BLaER1 (cell line): ENCODE measurements around the gene PRUNE2.

Experiments used
- H3K27ac ChIP-seq: shearing (Covaris generic); formaldehyde crosslinking; 2 replicates; pipeline ENCODE4 v1.8.1; 2022
- H3K27me3 ChIP-seq: shearing (Covaris generic); formaldehyde crosslinking; 2 replicates; pipeline ENCODE4 v1.8.1; 2022
- H3K36me3 ChIP-seq: shearing (Covaris generic); formaldehyde crosslinking; 2 replicates; pipeline ENCODE4 v1.8.1; 2022
- H3K4me1 ChIP-seq: shearing (Covaris generic); formaldehyde crosslinking; 2 replicates; pipeline ENCODE4 v1.8.1; 2022
- H3K4me2 ChIP-seq: shearing (Covaris generic); formaldehyde crosslinking; 2 replicates; pipeline ENCODE4 v1.8.1; 2022
- H3K4me3 ChIP-seq: shearing (Covaris generic); formaldehyde crosslinking; 2 replicates; pipeline ENCODE4 v1.8.1; 2022
- H3K9ac ChIP-seq: shearing (Covaris generic); formaldehyde crosslinking; 2 replicates; pipeline ENCODE4 v1.8.1; 2022
- H3K9me3 ChIP-seq: shearing (Covaris generic); formaldehyde crosslinking; 2 replicates; pipeline ENCODE4 v1.8.1; 2022
- H4K20me1 ChIP-seq: shearing (Covaris generic); formaldehyde crosslinking; 2 replicates; pipeline ENCODE4 v1.8.1; 2022
- Cebpa-rat ChIP-seq: shearing (Covaris generic); IDR thresholded peaks from 2 replicates; pipeline ENCODE4 v1.8.1; 2022

The PRUNE2 gene

GRCh38 chr9:76707510-76707909 lies 198.4 kb downstream of the PRUNE2 start:
- Histone ChIP-seq H3K9ac (no peak overlapping the region), H3K4me2 (peak overlapping the region; percentile 46), H3K9me3 (no peaks in the 10 kb centered on the region), H3K27me3 (no peaks in the 10 kb centered on the region), H3K4me1 (peaks cover 23% of the 10 kb centered on the region), H3K36me3 (no peaks in the 10 kb centered on the region), H3K27ac (no peak overlapping the region), H4K20me1 (no peaks in the 10 kb centered on the region), H3K4me3 (no peak overlapping the region)
- TF ChIP-seq Cebpa-rat: no peak

- peak overlapping the region; percentile 43 for H3K4me2 ChIP-seq
- no peak overlapping the region for H3K4me3 ChIP-seq
- no peaks in the 10 kb centered on the region for H4K20me1 ChIP-seq
- peaks cover 23% of the 10 kb centered on the region for H3K4me1 ChIP-seq
- H3K9me3 ChIP-seq: no peaks in the 10 kb centered on the region
- H3K27me3 ChIP-seq: no peaks in the 10 kb centered on the region
- H3K27ac ChIP-seq: no peak overlapping the region
- no peak overlapping the region for H3K9ac ChIP-seq
- H3K36me3 ChIP-seq: no peaks in the 10 kb centered on the region
- TF ChIP-seq Cebpa-rat: no peak
These were observed 201.2 kb downstream of the PRUNE2 start for GRCh38 chr9:76704593-76705204.

- no peaks in the 10 kb centered on the region for H3K36me3 ChIP-seq
- peak overlapping the region; percentile 50 for H3K4me2 ChIP-seq
- no peaks in the 10 kb centered on the region for H3K27me3 ChIP-seq
- no peak overlapping the region for H3K9ac ChIP-seq
- no peaks in the 10 kb centered on the region for H4K20me1 ChIP-seq
- H3K4me3 ChIP-seq: no peak overlapping the region
- no peak overlapping the region for H3K27ac ChIP-seq
- H3K4me1 ChIP-seq: peaks cover 23% of the 10 kb centered on the region
- no peaks in the 10 kb centered on the region for H3K9me3 ChIP-seq
- no peak for TF ChIP-seq Cebpa-rat
These were observed 202.6 kb downstream of the PRUNE2 start for GRCh38 chr9:76703270-76703669.

- no peaks in the 10 kb centered on the region for H3K36me3 ChIP-seq
- H3K4me3 ChIP-seq: no peak overlapping the region
- TF ChIP-seq Cebpa-rat: no peak
- no peaks in the 10 kb centered on the region for H4K20me1 ChIP-seq
- no peaks in the 10 kb centered on the region for H3K9me3 ChIP-seq
- H3K27me3 ChIP-seq: no peaks in the 10 kb centered on the region
- no peak overlapping the region for H3K27ac ChIP-seq
- H3K4me1 ChIP-seq: peaks cover 11% of the 10 kb centered on the region
- H3K4me2 ChIP-seq: no peak overlapping the region
- H3K9ac ChIP-seq: no peak overlapping the region
These were observed 204.4 kb downstream of the PRUNE2 start for GRCh38 chr9:76701441-76702039.

- Histone ChIP-seq H3K4me3 (no peak overlapping the region), H3K9me3 (no peaks in the 10 kb centered on the region), H3K4me2 (no peak overlapping the region), H3K27me3 (no peaks in the 10 kb centered on the region), H3K4me1 (peaks cover 11% of the 10 kb centered on the region), H4K20me1 (no peaks in the 10 kb centered on the region), H3K9ac (no peak overlapping the region), H3K27ac (no peak overlapping the region), H3K36me3 (no peaks in the 10 kb centered on the region)
- no peak for TF ChIP-seq Cebpa-rat
These were observed 205.0 kb downstream of the PRUNE2 start for GRCh38 chr9:76700916-76701315.

GRCh38 chr9:76699971-76700370 lies 205.9 kb downstream of the PRUNE2 start:
- TF ChIP-seq Cebpa-rat: no peak
- no peak overlapping the region for H3K4me2 ChIP-seq
- no peaks in the 10 kb centered on the region for H4K20me1 ChIP-seq
- H3K9ac ChIP-seq: no peak overlapping the region
- no peak overlapping the region for H3K4me3 ChIP-seq
- no peaks in the 10 kb centered on the region for H3K9me3 ChIP-seq
- H3K27me3 ChIP-seq: no peaks in the 10 kb centered on the region
- peaks cover 11% of the 10 kb centered on the region for H3K4me1 ChIP-seq
- H3K36me3 ChIP-seq: no peaks in the 10 kb centered on the region
- no peak overlapping the region for H3K27ac ChIP-seq

- Histone ChIP-seq H3K27me3 (no peaks in the 10 kb centered on the region), H3K36me3 (no peaks in the 10 kb centered on the region), H3K4me2 (no peak overlapping the region), H3K4me1 (0 out of 2 replicates have a peak, but pooled peaks cover under 1% of the 10 kb centered on the region), H3K27ac (no peak overlapping the region), H3K9me3 (no peaks in the 10 kb centered on the region), H3K9ac (no peak overlapping the region), H4K20me1 (no peaks in the 10 kb centered on the region), H3K4me3 (no peak overlapping the region)
- no peak for TF ChIP-seq Cebpa-rat
These were observed 208.4 kb downstream of the PRUNE2 start for GRCh38 chr9:76697554-76697953.

- no peak overlapping the region for H3K27ac ChIP-seq
These were observed 208.8 kb downstream of the PRUNE2 start for GRCh38 chr9:76697081-76697480.

GRCh38 chr9:76693912-76694311 lies 212.0 kb downstream of the PRUNE2 start:
- no peaks in the 10 kb centered on the region for H3K36me3 ChIP-seq
- H3K27me3 ChIP-seq: no peaks in the 10 kb centered on the region
- H3K4me1 ChIP-seq: peaks cover 16% of the 10 kb centered on the region
- H3K27ac ChIP-seq: no peak overlapping the region
- no peak overlapping the region for H3K4me2 ChIP-seq
- H4K20me1 ChIP-seq: no peaks in the 10 kb centered on the region
- H3K9me3 ChIP-seq: no peaks in the 10 kb centered on the region
- no peak overlapping the region for H3K4me3 ChIP-seq
- H3K9ac ChIP-seq: no peak overlapping the region
- no peak for TF ChIP-seq Cebpa-rat

More at GRCh38 chr9:76697081-76697480, 208.8 kb downstream of the PRUNE2 start:
- H3K36me3 ChIP-seq: no peaks in the 10 kb centered on the region
- H3K9me3 ChIP-seq: no peaks in the 10 kb centered on the region
- TF ChIP-seq Cebpa-rat: no peak
- peaks cover 5% of the 10 kb centered on the region for H3K4me1 ChIP-seq
- H3K4me3 ChIP-seq: no peak overlapping the region
- H3K27me3 ChIP-seq: no peaks in the 10 kb centered on the region
- H3K9ac ChIP-seq: no peak overlapping the region
- no peak overlapping the region for H3K4me2 ChIP-seq
- no peaks in the 10 kb centered on the region for H4K20me1 ChIP-seq

GRCh38 chr9:76692458-76693129 lies 213.3 kb downstream of the PRUNE2 start:
- H3K9me3 ChIP-seq: no peaks in the 10 kb centered on the region
- no peak overlapping the region for H3K4me3 ChIP-seq
- H3K27ac ChIP-seq: no peak overlapping the region
- no peaks in the 10 kb centered on the region for H4K20me1 ChIP-seq
- peak overlapping the region; percentile 48 for H3K4me2 ChIP-seq
- no peaks in the 10 kb centered on the region for H3K36me3 ChIP-seq
- no peaks in the 10 kb centered on the region for H3K27me3 ChIP-seq
- no peak for TF ChIP-seq Cebpa-rat
- H3K9ac ChIP-seq: no peak overlapping the region
- H3K4me1 ChIP-seq: peaks cover 16% of the 10 kb centered on the region
